SK-N-SH treated with all-trans-retinoic acid at 6 μM for 48 hours (cell line): ENCODE results near the gene NLRP13.

ENCODE experiments used
- ATAC-seq: fragments of 200-7000 bp; cut with Tn5 transposase; 3 replicates; pipeline ENCODE4 v1.9.1; 2020; ENCODE audit warnings: mild to moderate bottlenecking, moderate library complexity
- ARNTL ChIP-seq: fragments of 450-650 bp; formaldehyde crosslinking; IDR thresholded peaks from 2 replicates; pipeline ENCODE4 v1.5.0; 2020; ENCODE audit warnings: low read depth, mild to moderate bottlenecking, moderate library complexity, borderline replicate concordance
- BACH2 ChIP-seq: fragments of 250-450 bp; sonication (Bioruptor Pico); IDR thresholded peaks from 2 replicates; pipeline ENCODE4 v1.9.0; 2021; ENCODE audit warnings: mild to moderate bottlenecking, borderline replicate concordance
- CREB5 ChIP-seq: fragments of 250-450 bp; sonication (Bioruptor Pico); IDR thresholded peaks from 2 replicates; pipeline ENCODE4 v1.5.1; 2020; ENCODE audit warnings: low read depth, mild to moderate bottlenecking, moderate library complexity
- CSDC2 ChIP-seq: fragments of 250-450 bp; sonication (Bioruptor Pico); IDR thresholded peaks from 2 replicates; pipeline ENCODE4 v1.5.0; 2020; ENCODE audit warnings: mild to moderate bottlenecking, moderate library complexity
- CSRNP3 ChIP-seq: fragments of 250-450 bp; sonication (Bioruptor Pico); IDR thresholded peaks from 2 replicates; pipeline ENCODE4 v1.5.1; 2021; ENCODE audit warnings: mild to moderate bottlenecking, moderate library complexity
- ESRRG ChIP-seq: fragments of 250-450 bp; sonication (Bioruptor Pico); IDR thresholded peaks from 2 replicates; pipeline ENCODE4 v1.6.1; 2021; ENCODE audit warnings: mild to moderate bottlenecking
- GLIS3 ChIP-seq: fragments of 250-450 bp; sonication (Bioruptor Pico); IDR thresholded peaks from 2 replicates; pipeline ENCODE4 v1.5.0; 2020; ENCODE audit warnings: mild to moderate bottlenecking, moderate library complexity
- OSR1 ChIP-seq: fragments of 250-450 bp; sonication (Bioruptor Pico); IDR thresholded peaks from 2 replicates; pipeline ENCODE4 v1.8.0; 2022; ENCODE audit warnings: moderate library complexity, mild to moderate bottlenecking, inconsistent platforms
- PATZ1 ChIP-seq: fragments of 250-450 bp; sonication (Bioruptor Pico); IDR thresholded peaks from 2 replicates; pipeline ENCODE4 v1.8.0; 2020; ENCODE audit warnings: mild to moderate bottlenecking, moderate library complexity, borderline replicate concordance
- POU6F1 ChIP-seq: fragments of 250-450 bp; sonication (Bioruptor Pico); IDR thresholded peaks from 2 replicates; pipeline ENCODE4 v1.8.0; 2021; ENCODE audit warnings: low read depth, mild to moderate bottlenecking, moderate library complexity, borderline replicate concordance
- PPARA ChIP-seq: fragments of 250-450 bp; sonication (Bioruptor Pico); IDR thresholded peaks from 2 replicates; pipeline ENCODE4 v1.5.0; 2020; ENCODE audit warnings: mild to moderate bottlenecking, borderline replicate concordance
- RARB ChIP-seq: fragments of 250-450 bp; sonication (Bioruptor Pico); IDR thresholded peaks from 2 replicates; pipeline ENCODE4 v1.8.0; 2021; ENCODE audit warnings: mild to moderate bottlenecking, moderate library complexity
- SNAI2 ChIP-seq: fragments of 250-450 bp; sonication (Bioruptor Pico); IDR thresholded peaks from 2 replicates; pipeline ENCODE4 v1.5.0; 2020; ENCODE audit warnings: mild to moderate bottlenecking, moderate library complexity
- TCF4 ChIP-seq: fragments of 250-450 bp; sonication (Bioruptor Pico); IDR thresholded peaks from 2 replicates; pipeline ENCODE4 v1.8.0; 2021; ENCODE audit warnings: mild to moderate bottlenecking, moderate library complexity, borderline replicate concordance
- TOX ChIP-seq: fragments of 250-450 bp; sonication (Bioruptor Pico); IDR thresholded peaks from 2 replicates; pipeline ENCODE4 v1.8.0; 2021; ENCODE audit warnings: mild to moderate bottlenecking, moderate library complexity, borderline replicate concordance
- TSHZ2 ChIP-seq: fragments of 250-450 bp; sonication (Bioruptor Pico); IDR thresholded peaks from 2 replicates; pipeline ENCODE4 v1.5.0; 2020; ENCODE audit warnings: mild to moderate bottlenecking, moderate library complexity
- ZC3H10 ChIP-seq: fragments of 250-450 bp; sonication (Bioruptor Pico); IDR thresholded peaks from 2 replicates; pipeline ENCODE4 v1.5.1; 2021; ENCODE audit warnings: mild to moderate bottlenecking, moderate library complexity
- ZFP30 ChIP-seq: fragments of 450-650 bp; formaldehyde crosslinking; IDR thresholded peaks from 2 replicates; pipeline ENCODE4 v1.5.0; 2022; ENCODE audit warnings: mild to moderate bottlenecking, moderate library complexity
- ZNF70 ChIP-seq: fragments of 450-650 bp; formaldehyde crosslinking; IDR thresholded peaks from 2 replicates; pipeline ENCODE4 v1.5.0; 2020; ENCODE audit warnings: mild to moderate bottlenecking, moderate library complexity
- ZNF8 ChIP-seq: fragments of 450-650 bp; formaldehyde crosslinking; IDR thresholded peaks from 2 replicates; pipeline ENCODE4 v1.5.0; 2020; ENCODE audit warnings: mild to moderate bottlenecking, moderate library complexity

Gene NLRP13

GRCh38 chr19:55907286-55907685 is 24.9 kb downstream of the NLRP13 start:
- no peak for ATAC-seq
- TF ChIP-seq TOX (CRISPR knock-in tag) (no peak), CREB5 (CRISPR knock-in tag) (no peak), RARB (CRISPR knock-in tag) (no peak), ZNF8 (CRISPR knock-in tag) (no peak), ESRRG (CRISPR knock-in tag) (no peak), PATZ1 (CRISPR knock-in tag) (no peak), ARNTL (no peak), GLIS3 (no peak), ZNF70 (CRISPR knock-in tag) (no peak), ZC3H10 (CRISPR knock-in tag) (no peak), PPARA (CRISPR knock-in tag) (no peak)
- TF ChIP-seq, all 23 proteins: peak for 0

- no peak for ATAC-seq
- no peak for TF ChIP-seq ARNTL
Observed at GRCh38 chr19:55902080-55902751, 29.9 kb downstream of the NLRP13 start.

GRCh38 chr19:55901369-55902079 is 30.6 kb downstream of the NLRP13 start:
- TF ChIP-seq ESRRG (CRISPR knock-in tag) (no peak), RARB (CRISPR knock-in tag) (no peak), ARNTL (no peak), ZNF8 (CRISPR knock-in tag) (no peak), PATZ1 (CRISPR knock-in tag) (no peak), TSHZ2 (CRISPR knock-in tag) (no peak), BACH2 (CRISPR knock-in tag) (no peak), CSDC2 (CRISPR knock-in tag) (no peak), SNAI2 (CRISPR knock-in tag) (no peak), TCF4 (no peak), OSR1 (CRISPR knock-in tag) (no peak), ZFP30 (CRISPR knock-in tag) (no peak), TOX (CRISPR knock-in tag) (no peak), POU6F1 (CRISPR knock-in tag) (no peak), ZC3H10 (CRISPR knock-in tag) (no peak), PPARA (CRISPR knock-in tag) (no peak), ZNF70 (CRISPR knock-in tag) (no peak), GLIS3 (no peak), CSRNP3 (CRISPR knock-in tag) (no peak)
- no peak for ATAC-seq
